ENCODE data around the gene LSM3. TPM values are rescaled to one million over a fixed set of nuclear protein-coding genes. Genes with fewer than 3 reads are reported as not detected.

Gene LSM3
- total RNA-seq, 1 donor from 2014 or later: 13.2 TPM

GRCh38 chr3:14153663-14154062 lies 25.0 kb upstream of the LSM3 start:
- DNase-seq (ENCODE audit: low spot score): peak; percentile 41
- intact Hi-C loops (cut with DNase I): no loop called here

- intact Hi-C loops (cut with DNase I): no loop called here
- DNase-seq (ENCODE audit: low spot score): no peak
Observed at GRCh38 chr3:14154276-14154675, 24.3 kb upstream of the LSM3 start.

GRCh38 chr3:14154895-14155440 lies 23.6 kb upstream of the LSM3 start:
- intact Hi-C loops (cut with DNase I): no loop called here
- DNase-seq (ENCODE audit: low spot score): peak; percentile 46

- peak; percentile 15 for DNase-seq (ENCODE audit: low spot score)
- intact Hi-C loops (cut with DNase I): no loop called here
Observed at GRCh38 chr3:14156201-14156600, 22.4 kb upstream of the LSM3 start.

- intact Hi-C loops (cut with DNase I): no loop called here
- DNase-seq (ENCODE audit: low spot score): no peak
Observed at GRCh38 chr3:14156843-14157561, 21.6 kb upstream of the LSM3 start.

- no peak for DNase-seq (ENCODE audit: low spot score)
- intact Hi-C loops (cut with DNase I): no loop called here
Observed at GRCh38 chr3:14157951-14158350, 20.7 kb upstream of the LSM3 start.

GRCh38 chr3:14158370-14158769 lies 20.2 kb upstream of the LSM3 start:
- DNase-seq (ENCODE audit: low spot score): no peak
- intact Hi-C loops (cut with DNase I): no loop called here

- DNase-seq (ENCODE audit: low spot score): no peak
- intact Hi-C loops (cut with DNase I): no loop called here
Observed at GRCh38 chr3:14159426-14159825, 19.2 kb upstream of the LSM3 start.

- intact Hi-C loops (cut with DNase I): no loop called here
- DNase-seq (ENCODE audit: low spot score): no peak
Observed at GRCh38 chr3:14161282-14161681, 17.3 kb upstream of the LSM3 start.

GRCh38 chr3:14162178-14162577 lies 16.4 kb upstream of the LSM3 start:
- DNase-seq (ENCODE audit: low spot score): no peak
- intact Hi-C loops (cut with DNase I): no loop called here

- DNase-seq (ENCODE audit: low spot score): no peak
- intact Hi-C loops (cut with DNase I): no loop called here
Observed at GRCh38 chr3:14166877-14167603, 11.6 kb upstream of the LSM3 start.

- no peak for DNase-seq (ENCODE audit: low spot score)
- intact Hi-C loops (cut with DNase I): no loop called here
Observed at GRCh38 chr3:14169435-14169834, 9.2 kb upstream of the LSM3 start.

GRCh38 chr3:14169871-14170270 lies 8.7 kb upstream of the LSM3 start:
- intact Hi-C loops (cut with DNase I): no loop called here

GRCh38 chr3:14170531-14171159 lies 8.0 kb upstream of the LSM3 start:
- no peak for DNase-seq (ENCODE audit: low spot score)
- intact Hi-C loops (cut with DNase I): no loop called here

More at GRCh38 chr3:14169871-14170270, 8.7 kb upstream of the LSM3 start:
- no peak for DNase-seq (ENCODE audit: low spot score)

- intact Hi-C loops (cut with DNase I): no loop called here
Observed at GRCh38 chr3:14172496-14172895, 6.1 kb upstream of the LSM3 start.

GRCh38 chr3:14174483-14174882 lies 4.1 kb upstream of the LSM3 start:
- intact Hi-C loops (cut with DNase I): no loop called here

More at GRCh38 chr3:14172496-14172895, 6.1 kb upstream of the LSM3 start:
- DNase-seq (ENCODE audit: low spot score): no peak

GRCh38 chr3:14175383-14176037 lies 3.1 kb upstream of the LSM3 start:
- intact Hi-C loops (cut with DNase I): loop anchor here (5.0 kb wide), 1 partner anchor 477 kb away; the partner anchor contains the start of gene CCDC174
- DNase-seq (ENCODE audit: low spot score): no peak

More at GRCh38 chr3:14174483-14174882, 4.1 kb upstream of the LSM3 start:
- no peak for DNase-seq (ENCODE audit: low spot score)

- intact Hi-C loops (cut with DNase I): loop anchor here (1.0 to 5.0 kb wide), 3 partner anchors 33 to 475 kb away; partner anchors contain the start of genes CCDC174 and TMEM43
- DNase-seq (ENCODE audit: low spot score): no peak
Observed at GRCh38 chr3:14177580-14178246, 904 bp upstream of the LSM3 start.

GRCh38 chr3:14179114-14179465 lies 473 bp downstream of the LSM3 start:
- intact Hi-C loops (cut with DNase I): loop anchor here (5.0 kb wide), 1 partner anchor 473 kb away; the partner anchor contains the start of gene CCDC174
- DNase-seq (ENCODE audit: low spot score): no peak

Measured in cardiac septum (tissue), 1 donor.